H9 (cell line): Measurements from ENCODE around the gene ANXA2. TPM values are rescaled to one million over a fixed set of nuclear protein-coding genes. Genes with fewer than 3 reads are reported as not detected.
A peak's percentile ranks its signal among the peaks of the same experiment; 100 is the strongest.

ENCODE experiments used
- DNase-seq: peaks from one replicate; pipeline ENCODE4 v3.0.0-alpha.2; 2017
- H2AFZ ChIP-seq: one replicate; pipeline ENCODE4 v1.6.1; 2013; ENCODE audit warnings: mild to moderate bottlenecking, low read length, control low read depth, moderate library complexity
- H2AK5ac ChIP-seq: 2 replicates; pipeline ENCODE4 v1.6.1; 2013; ENCODE audit warnings: low read length, control low read depth, mixed read lengths; ENCODE audit not compliant: insufficient read length
- H2BK120ac ChIP-seq: one replicate; pipeline ENCODE4 v1.6.1; 2013; ENCODE audit warnings: low read depth, mild to moderate bottlenecking, low read length, control low read depth, inconsistent platforms; ENCODE audit not compliant: poor library complexity, severe bottlenecking
- H2BK12ac ChIP-seq: 2 replicates; pipeline ENCODE4 v1.6.1; 2013; ENCODE audit warnings: low read length, control low read depth, mixed read lengths, low read depth; ENCODE audit not compliant: insufficient read length
- H2BK15ac ChIP-seq: 2 replicates; pipeline ENCODE4 v1.6.1; 2013; ENCODE audit warnings: low read depth, low read length, control low read depth
- H2BK20ac ChIP-seq: one replicate; pipeline ENCODE4 v1.6.1; 2013; ENCODE audit warnings: low read depth, mild to moderate bottlenecking, low read length, control low read depth, inconsistent platforms; ENCODE audit not compliant: poor library complexity, severe bottlenecking
- H2BK5ac ChIP-seq: 2 replicates; pipeline ENCODE4 v1.6.1; 2013; ENCODE audit warnings: low read length, control low read depth, mixed read lengths; ENCODE audit not compliant: insufficient read length
- H3K14ac ChIP-seq: 2 replicates; pipeline ENCODE4 v1.6.1; 2013; ENCODE audit warnings: low read length, control low read depth; ENCODE audit not compliant: insufficient read depth
- H3K18ac ChIP-seq: 2 replicates; pipeline ENCODE4 v1.6.1; 2013; ENCODE audit warnings: low read depth, mild to moderate bottlenecking, mixed read lengths, low read length, control low read depth; ENCODE audit not compliant: insufficient read length
- H3K23ac ChIP-seq: 2 replicates; pipeline ENCODE4 v1.6.1; 2013; ENCODE audit warnings: low read length, control low read depth, mixed read lengths, low read depth; ENCODE audit not compliant: insufficient read length
- H3K23me2 ChIP-seq: 2 replicates; pipeline ENCODE4 v1.6.1; 2013; ENCODE audit warnings: low read depth, mild to moderate bottlenecking, mixed read lengths, low read length, control low read depth; ENCODE audit not compliant: insufficient read length, poor library complexity, severe bottlenecking
- H3K27ac ChIP-seq: 2 replicates; pipeline ENCODE4 v1.5.1; 2013; ENCODE audit warnings: low read length, control low read depth, mixed read lengths, low read depth; ENCODE audit not compliant: insufficient read length
- H3K27me3 ChIP-seq: 2 replicates; pipeline ENCODE4 v1.6.1; 2013; ENCODE audit warnings: low read length, control low read depth, inconsistent platforms; ENCODE audit not compliant: insufficient read depth
- H3K4ac ChIP-seq: 2 replicates; pipeline ENCODE4 v1.6.1; 2013; ENCODE audit warnings: low read depth, mild to moderate bottlenecking, control low read depth, inconsistent platforms, low read length, moderate library complexity
- H3K4me1 ChIP-seq: 2 replicates; pipeline ENCODE4 v1.6.1; 2013; ENCODE audit warnings: low read length, control low read depth, inconsistent platforms; ENCODE audit not compliant: insufficient read depth
- H3K4me2 ChIP-seq: 2 replicates; pipeline ENCODE4 v1.6.1; 2013; ENCODE audit warnings: low read length, control low read depth, mixed read lengths; ENCODE audit not compliant: insufficient read length, insufficient read depth
- H3K56ac ChIP-seq: 2 replicates; pipeline ENCODE4 v1.6.1; 2013; ENCODE audit warnings: low read depth, mild to moderate bottlenecking, mixed read lengths, low read length, control low read depth; ENCODE audit not compliant: insufficient read length
- H3K79me1 ChIP-seq: 2 replicates; pipeline ENCODE4 v1.6.1; 2013; ENCODE audit warnings: low read depth, mild to moderate bottlenecking, moderate library complexity, low read length, control low read depth, inconsistent platforms; ENCODE audit not compliant: insufficient read depth, poor library complexity, severe bottlenecking
- H3K79me2 ChIP-seq: 2 replicates; pipeline ENCODE4 v1.6.1; 2013; ENCODE audit warnings: low read length, control low read depth, inconsistent platforms; ENCODE audit not compliant: insufficient read depth
- H3K9ac ChIP-seq: 2 replicates; pipeline ENCODE4 v1.6.1; 2013; ENCODE audit warnings: low read length, control low read depth, mixed read lengths; ENCODE audit not compliant: insufficient read length; ENCODE audit errors: extremely low read depth
- H3K9me3 ChIP-seq: one replicate; pipeline ENCODE4 v1.6.1; 2013; ENCODE audit warnings: low read depth, low read length, inconsistent platforms; ENCODE audit not compliant: control insufficient read depth
- H3T11ph ChIP-seq: one replicate; pipeline ENCODE4 v1.6.1; 2013; ENCODE audit warnings: mild to moderate bottlenecking, low read length, control low read depth, inconsistent platforms
- H4K20me1 ChIP-seq: one replicate; pipeline ENCODE4 v1.6.1; 2013; ENCODE audit not compliant: control insufficient read depth, insufficient read length, insufficient read depth
- H4K5ac ChIP-seq: 2 replicates; pipeline ENCODE4 v1.6.1; 2013; ENCODE audit warnings: low read depth, mild to moderate bottlenecking, mixed read lengths, low read length, control low read depth; ENCODE audit not compliant: insufficient read length
- H4K8ac ChIP-seq: replicated peaks from 2 replicates; pipeline ENCODE4 v1.6.1; 2013; ENCODE audit warnings: low read length, control low read depth, mixed read lengths, low read depth; ENCODE audit not compliant: insufficient read length
- H4K91ac ChIP-seq: 2 replicates; pipeline ENCODE4 v1.6.1; 2013; ENCODE audit warnings: low read depth, mild to moderate bottlenecking, moderate library complexity, mixed read lengths, low read length, control low read depth; ENCODE audit not compliant: insufficient read length
- H3K27ac Mint-ChIP-seq, 3 experiments: 2 replicates in 2 of 3; 3 replicates in 1 of 3; pipeline ENCODE4 v1.8.0; 2020 to 2021; ENCODE audit warnings: mixed read lengths in 3 of 3, mild to moderate bottlenecking in 1 of 3, moderate library complexity in 1 of 3
- H3K27me3 Mint-ChIP-seq: 2 replicates; pipeline ENCODE4 v1.8.0; 2021; ENCODE audit warnings: low read depth, mild to moderate bottlenecking, moderate library complexity, mixed read lengths
- H3K36me3 Mint-ChIP-seq, 3 experiments: 2 replicates in 2 of 3; 3 replicates in 1 of 3; pipeline ENCODE4 v1.8.0; 2020 to 2021; ENCODE audit warnings: low read depth in 3 of 3, mixed read lengths in 3 of 3; ENCODE audit not compliant: insufficient read depth in 1 of 3
- H3K4me1 Mint-ChIP-seq, 2 experiments: 2 replicates each; pipeline ENCODE4 v1.8.0; 2020; ENCODE audit warnings: mixed read lengths in 2 of 2
- H3K4me3 Mint-ChIP-seq, 2 experiments: 2 replicates in 1 of 2; 3 replicates in 1 of 2; pipeline ENCODE4 v1.8.0; 2020 to 2021; ENCODE audit warnings: mild to moderate bottlenecking in 2 of 2, mixed read lengths in 2 of 2, moderate library complexity in 1 of 2
- H3K9me3 Mint-ChIP-seq, 2 experiments: 2 replicates in 1 of 2; 3 replicates in 1 of 2; pipeline ENCODE4 v1.8.0; 2020; ENCODE audit warnings: mild to moderate bottlenecking in 2 of 2, mixed read lengths in 2 of 2, moderate library complexity in 1 of 2
- WGBS: extraction: QIAGEN DNeasy Blood & Tissue Kit; methylation state at CpG from one replicate; pipeline ENCODE4 v1.1.7; 2013; ENCODE audit warnings: missing lambda C conversion rate, low lambda C conversion rate, mixed read lengths; ENCODE audit not compliant: insufficient read length; ENCODE audit errors: extremely low coverage; 5-methylcytosine and 5-hydroxymethylcytosine counted together
- total RNA-seq: library from RNA; stranded (reverse); gene quantifications from 2 replicates; pipeline ENCODE4 v1.2.1, GENCODE V29; 2021
- TF ChIP-seq, protein P1 (sequence below): fragments of 200-600 bp; sonication (generic); conservative IDR thresholded peaks from 3 replicates; pipeline ENCODE4 v1.8.0; 2021; ENCODE audit warnings: antibody characterized with exemption, mild to moderate bottlenecking

ANXA2 gene
- total RNA-seq, 1 experiment from 2014 or later = 126 TPM

DNA sequence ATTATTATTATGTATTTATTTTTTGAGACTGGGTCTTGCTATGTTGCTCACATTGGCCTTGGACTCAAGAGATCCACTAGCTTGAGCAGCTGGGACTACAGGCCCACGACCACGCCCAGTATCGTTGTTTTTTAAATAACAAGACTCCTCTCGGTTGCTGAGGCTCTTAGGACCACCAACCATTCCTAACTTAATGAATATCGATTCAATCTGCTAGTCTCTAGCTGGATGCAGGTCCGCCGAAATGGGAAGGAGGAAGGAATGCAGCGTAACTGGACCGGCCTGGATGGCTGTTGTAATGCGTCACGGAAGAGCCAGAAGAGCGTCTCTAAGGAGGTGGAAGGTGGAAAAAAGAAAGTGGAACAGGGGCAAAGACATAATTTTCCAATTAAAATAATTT is 1.7 kb downstream of the ANXA2 start:
- H3K9ac ChIP-seq = no peak overlapping the region
- no peak overlapping the region for H3T11ph ChIP-seq
- no peak overlapping the region for H2BK120ac ChIP-seq
- WGBS = no CpG with 5 or more reads among the region's 12 CpGs
- Mint-ChIP-seq H3K36me3 (peaks cover 0 to 6% (median 3%) of the 10 kb centered on the region in 3 experiments; a peak in 2 of 7 replicates), H3K27me3 (peaks cover 40% of the 10 kb centered on the region), H3K4me1 (peaks cover 63 to 64% of the 10 kb centered on the region in 2 experiments), H3K27ac (no peak overlapping the region; a peak in 2 of 7 replicates), H3K4me3 (peak overlapping the region in 1 of 2 experiments; percentile 73; a peak in 2 of 5 replicates), H3K9me3 (no peaks in the 10 kb centered on the region; a peak in 1 of 5 replicates)
- H3K79me1 ChIP-seq = no peaks in the 10 kb centered on the region
- no peak overlapping the region for H4K8ac ChIP-seq
- no peak overlapping the region for H3K18ac ChIP-seq
- no peaks in the 10 kb centered on the region for H3K9me3 ChIP-seq
- H3K14ac ChIP-seq = no peak overlapping the region
- H2BK12ac ChIP-seq = no peak overlapping the region
- no peak overlapping the region for H3K27ac ChIP-seq
- H4K20me1 ChIP-seq = no peaks in the 10 kb centered on the region
- no peak overlapping the region for H3K4ac ChIP-seq
- peak overlapping the region; percentile 87 for H3K4me2 ChIP-seq
- H3K23ac ChIP-seq = no peak overlapping the region
- H2BK5ac ChIP-seq = no peak overlapping the region
- no peak overlapping the region for H3K56ac ChIP-seq
- DNase-seq = no peak
- H3K23me2 ChIP-seq = peaks cover 23% of the 10 kb centered on the region
- TF ChIP-seq, protein P1, sequence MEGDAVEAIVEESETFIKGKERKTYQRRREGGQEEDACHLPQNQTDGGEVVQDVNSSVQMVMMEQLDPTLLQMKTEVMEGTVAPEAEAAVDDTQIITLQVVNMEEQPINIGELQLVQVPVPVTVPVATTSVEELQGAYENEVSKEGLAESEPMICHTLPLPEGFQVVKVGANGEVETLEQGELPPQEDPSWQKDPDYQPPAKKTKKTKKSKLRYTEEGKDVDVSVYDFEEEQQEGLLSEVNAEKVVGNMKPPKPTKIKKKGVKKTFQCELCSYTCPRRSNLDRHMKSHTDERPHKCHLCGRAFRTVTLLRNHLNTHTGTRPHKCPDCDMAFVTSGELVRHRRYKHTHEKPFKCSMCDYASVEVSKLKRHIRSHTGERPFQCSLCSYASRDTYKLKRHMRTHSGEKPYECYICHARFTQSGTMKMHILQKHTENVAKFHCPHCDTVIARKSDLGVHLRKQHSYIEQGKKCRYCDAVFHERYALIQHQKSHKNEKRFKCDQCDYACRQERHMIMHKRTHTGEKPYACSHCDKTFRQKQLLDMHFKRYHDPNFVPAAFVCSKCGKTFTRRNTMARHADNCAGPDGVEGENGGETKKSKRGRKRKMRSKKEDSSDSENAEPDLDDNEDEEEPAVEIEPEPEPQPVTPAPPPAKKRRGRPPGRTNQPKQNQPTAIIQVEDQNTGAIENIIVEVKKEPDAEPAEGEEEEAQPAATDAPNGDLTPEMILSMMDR = no peak
- H3K79me2 ChIP-seq = peaks cover 6% of the 10 kb centered on the region; the same call in 1 of the 2 replicates
- H2BK20ac ChIP-seq = no peak overlapping the region
- H2AK5ac ChIP-seq = no peak overlapping the region
- peaks cover 15% of the 10 kb centered on the region; the same call in 1 of the 2 replicates for H3K4me1 ChIP-seq
- no peak overlapping the region for H2AFZ ChIP-seq
- H4K91ac ChIP-seq = no peak overlapping the region
- H2BK15ac ChIP-seq = no peak overlapping the region
- peaks cover 1% of the 10 kb centered on the region; the same call in 1 of the 2 replicates for H3K27me3 ChIP-seq
- H4K5ac ChIP-seq = no peak overlapping the region
